T-helper 2 cell treated with Interferon-gamma antibody and Interleukin-4, amounts not matched to agents 5 μg/mL and 100 μg/mL, for 36 hours (primary cell): ENCODE data around the gene KPNA2.
A peak's percentile ranks its signal among the peaks of the same experiment; 100 is the strongest.
"Not testable (repeated sequence)": the region's sequence is repeated elsewhere in the genome, so short reads cannot be mapped to it uniquely, and the experiment has no call there.

ENCODE experiments used
- DNase-seq: peaks from one replicate; pipeline ENCODE4 v3.0.0; 2021; ENCODE audit warnings: low spot score
- H3K27ac Mint-ChIP-seq: one replicate; pipeline ENCODE4 v1.8.0; 2021; ENCODE audit warnings: mild to moderate bottlenecking, mixed read lengths
- H3K27me3 Mint-ChIP-seq: one replicate; pipeline ENCODE4 v1.8.0; 2021; ENCODE audit warnings: low read depth, mixed read lengths
- H3K36me3 Mint-ChIP-seq: one replicate; pipeline ENCODE4 v1.8.0; 2021; ENCODE audit warnings: low read depth, mixed read lengths
- H3K4me1 Mint-ChIP-seq: one replicate; pipeline ENCODE4 v1.8.0; 2021; ENCODE audit warnings: low read depth, mixed read lengths
- H3K4me3 Mint-ChIP-seq: one replicate; pipeline ENCODE4 v1.8.0; 2022; ENCODE audit warnings: mild to moderate bottlenecking, moderate library complexity, mixed read lengths
- H3K9me3 Mint-ChIP-seq: one replicate; pipeline ENCODE4 v1.8.0; 2021; ENCODE audit warnings: mixed read lengths

The KPNA2 gene

DNA sequence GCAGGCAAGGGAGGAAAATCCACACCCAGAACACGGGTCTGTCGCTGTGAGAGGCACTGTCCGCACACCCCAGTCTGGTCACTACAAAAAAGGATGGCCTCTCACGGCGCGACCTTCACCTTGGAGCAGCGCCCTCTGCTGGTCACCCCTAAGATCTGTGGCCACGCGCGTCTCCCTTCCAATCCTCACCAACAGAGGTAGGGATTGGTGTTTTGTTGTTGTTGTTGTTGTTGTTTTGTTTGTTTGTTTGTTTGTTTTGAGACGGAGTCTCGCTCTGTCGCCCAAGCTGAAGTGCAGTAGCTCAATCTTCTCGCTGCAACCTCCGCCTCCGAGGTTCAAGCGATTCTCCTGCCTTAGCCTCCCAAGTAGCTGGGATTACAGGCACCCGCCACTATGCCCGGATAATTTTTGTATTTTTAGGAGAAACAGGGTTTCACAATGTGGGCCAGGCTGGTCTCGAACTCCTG lies 24.3 kb upstream of the KPNA2 start:
- Mint-ChIP-seq H3K36me3 (no peaks in the 10 kb centered on the region), H3K27ac (no peak overlapping the region), H3K4me3 (peak overlapping the region; percentile 72), H3K9me3 (no peaks in the 10 kb centered on the region), H3K27me3 (peaks cover 14% of the 10 kb centered on the region), H3K4me1 (peaks cover 4% of the 10 kb centered on the region)
- DNase-seq = peak; percentile 50

DNA sequence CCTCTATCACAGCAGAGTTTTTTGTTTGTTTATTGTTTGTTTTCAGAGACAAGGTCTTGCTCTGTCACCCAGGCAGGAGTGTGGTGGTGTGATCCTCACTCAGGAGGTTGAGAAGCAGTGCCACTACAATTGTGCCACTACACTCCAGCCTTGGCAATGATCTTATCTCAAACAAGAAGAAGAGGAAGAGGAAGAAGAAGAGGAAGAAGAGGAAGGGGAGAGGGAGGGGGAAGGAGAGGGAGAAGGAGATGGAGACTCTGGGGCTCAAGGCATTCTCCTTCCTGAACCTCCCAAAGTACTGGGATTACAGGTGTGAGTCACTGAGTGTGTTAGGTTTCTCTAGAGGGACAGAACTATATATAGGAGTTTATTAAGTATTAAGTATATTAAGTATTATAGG lies 22.1 kb upstream of the KPNA2 start:
- Mint-ChIP-seq H3K4me1 (peaks cover 4% of the 10 kb centered on the region), H3K27me3 (peaks cover 14% of the 10 kb centered on the region), H3K9me3 (no peaks in the 10 kb centered on the region), H3K4me3 (no peak overlapping the region), H3K36me3 (no peaks in the 10 kb centered on the region), H3K27ac (no peak overlapping the region)
- DNase-seq = no peak

DNA sequence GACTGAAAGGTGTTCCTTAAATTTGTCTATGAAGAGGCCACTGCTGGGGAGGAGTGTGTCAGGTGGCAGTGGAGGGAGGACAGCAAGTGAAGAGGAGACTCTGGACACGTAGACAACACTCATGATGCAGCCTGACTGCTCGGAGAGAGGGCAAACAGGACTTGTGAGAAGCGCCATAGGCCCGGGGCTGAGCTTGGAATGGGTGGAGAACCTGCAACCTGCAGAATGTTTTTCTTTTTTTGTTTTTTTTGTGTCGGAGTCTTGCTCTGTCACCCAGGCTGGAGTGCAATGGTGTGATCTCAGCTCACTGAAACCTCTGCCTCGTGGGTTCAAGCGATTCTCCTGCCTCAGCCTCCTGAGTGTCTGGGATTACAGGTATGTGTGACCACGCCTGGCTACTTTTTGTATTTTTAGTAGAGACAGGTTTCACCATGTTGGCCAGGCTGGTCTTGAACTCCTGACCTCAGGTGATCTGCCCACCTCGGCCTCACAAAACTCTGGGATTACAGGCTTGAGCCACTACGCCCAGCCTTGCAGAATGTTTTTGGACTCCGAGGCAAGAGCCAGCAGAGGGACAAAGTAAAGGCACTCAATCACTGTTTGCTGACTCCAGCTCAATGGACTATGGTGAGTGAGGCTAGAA lies 20.3 kb upstream of the KPNA2 start:
- no peak overlapping the region for H3K4me3 Mint-ChIP-seq
- H3K27ac Mint-ChIP-seq = no peak overlapping the region
- H3K9me3 Mint-ChIP-seq = no peaks in the 10 kb centered on the region
- peaks cover 7% of the 10 kb centered on the region for H3K4me1 Mint-ChIP-seq
- no peak for DNase-seq
- peaks cover 13% of the 10 kb centered on the region for H3K27me3 Mint-ChIP-seq
- H3K36me3 Mint-ChIP-seq = no peaks in the 10 kb centered on the region

DNA sequence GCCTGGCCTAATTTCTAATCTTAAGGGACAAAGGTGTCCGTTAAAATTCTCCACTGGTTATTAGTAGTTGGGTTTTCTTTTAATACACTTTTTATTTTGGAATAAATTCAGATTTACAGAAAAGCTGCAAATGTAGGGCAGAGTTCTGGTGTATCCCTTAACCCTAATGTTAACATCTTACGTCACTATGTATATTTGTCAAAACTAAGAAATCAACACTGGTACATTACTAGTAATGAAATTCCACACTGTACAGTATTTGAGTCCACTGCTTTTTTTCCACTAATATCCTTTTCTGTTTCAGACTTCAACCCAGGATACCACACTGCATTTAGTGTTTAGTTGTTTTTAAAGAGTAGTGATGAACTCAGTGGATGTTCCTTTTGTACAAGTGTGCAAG lies 18.7 kb upstream of the KPNA2 start:
- no peak overlapping the region for H3K4me3 Mint-ChIP-seq

DNA sequence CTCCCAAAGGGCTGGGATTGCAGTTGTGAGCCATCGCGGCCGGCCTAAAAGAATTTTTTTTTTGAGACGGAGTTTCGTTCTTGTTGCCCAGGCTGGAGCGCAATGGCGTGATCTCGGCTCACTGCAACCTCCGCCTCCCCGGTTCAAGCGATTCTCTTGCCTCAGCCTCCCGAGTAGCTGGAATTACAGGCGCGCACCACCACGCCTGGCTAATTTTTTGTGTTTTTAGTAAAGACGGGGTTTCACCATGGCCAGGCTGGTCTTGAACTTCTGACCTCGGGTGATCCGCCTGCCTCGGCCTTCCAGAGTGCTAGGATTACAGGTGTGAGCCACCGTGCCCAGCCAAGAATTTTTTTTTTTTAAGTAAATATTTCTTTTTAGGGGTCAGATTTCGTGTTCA lies 17.0 kb upstream of the KPNA2 start:
- not testable (repeated sequence) for H3K4me1 Mint-ChIP-seq, H3K36me3 Mint-ChIP-seq, H3K4me3 Mint-ChIP-seq, H3K27ac Mint-ChIP-seq, DNase-seq, H3K9me3 Mint-ChIP-seq
- H3K27me3 Mint-ChIP-seq = peaks cover 10% of the 10 kb centered on the region

More for the DNA sequence above, 18.7 kb upstream of the KPNA2 start:
- no peak for DNase-seq
- Mint-ChIP-seq H3K9me3 (no peaks in the 10 kb centered on the region), H3K36me3 (no peaks in the 10 kb centered on the region), H3K27ac (no peak overlapping the region), H3K27me3 (peaks cover 13% of the 10 kb centered on the region), H3K4me1 (peaks cover 8% of the 10 kb centered on the region)

DNA sequence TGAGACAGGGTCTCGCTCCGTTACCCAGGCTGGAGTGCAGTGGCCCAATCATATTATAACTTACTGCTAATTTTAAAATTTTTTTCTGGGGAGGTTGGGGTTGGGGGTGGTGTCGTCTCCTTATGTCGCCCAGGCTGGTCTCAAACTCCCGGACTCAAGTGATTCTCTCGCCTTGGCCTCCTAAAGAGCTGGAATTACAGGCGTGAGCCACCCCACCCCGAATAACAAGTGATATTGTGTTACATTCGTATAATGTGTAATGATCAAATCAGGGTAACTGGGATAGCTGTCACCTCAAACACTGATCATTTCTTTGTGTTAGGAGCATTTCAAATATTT lies 16.2 kb upstream of the KPNA2 start:
- no peak for DNase-seq
- peak overlapping the region; percentile 84 for H3K4me3 Mint-ChIP-seq
- H3K36me3 Mint-ChIP-seq = no peaks in the 10 kb centered on the region
- no peaks in the 10 kb centered on the region for H3K9me3 Mint-ChIP-seq
- peaks cover 8% of the 10 kb centered on the region for H3K4me1 Mint-ChIP-seq
- H3K27ac Mint-ChIP-seq = no peak overlapping the region
- H3K27me3 Mint-ChIP-seq = peaks cover 10% of the 10 kb centered on the region

DNA sequence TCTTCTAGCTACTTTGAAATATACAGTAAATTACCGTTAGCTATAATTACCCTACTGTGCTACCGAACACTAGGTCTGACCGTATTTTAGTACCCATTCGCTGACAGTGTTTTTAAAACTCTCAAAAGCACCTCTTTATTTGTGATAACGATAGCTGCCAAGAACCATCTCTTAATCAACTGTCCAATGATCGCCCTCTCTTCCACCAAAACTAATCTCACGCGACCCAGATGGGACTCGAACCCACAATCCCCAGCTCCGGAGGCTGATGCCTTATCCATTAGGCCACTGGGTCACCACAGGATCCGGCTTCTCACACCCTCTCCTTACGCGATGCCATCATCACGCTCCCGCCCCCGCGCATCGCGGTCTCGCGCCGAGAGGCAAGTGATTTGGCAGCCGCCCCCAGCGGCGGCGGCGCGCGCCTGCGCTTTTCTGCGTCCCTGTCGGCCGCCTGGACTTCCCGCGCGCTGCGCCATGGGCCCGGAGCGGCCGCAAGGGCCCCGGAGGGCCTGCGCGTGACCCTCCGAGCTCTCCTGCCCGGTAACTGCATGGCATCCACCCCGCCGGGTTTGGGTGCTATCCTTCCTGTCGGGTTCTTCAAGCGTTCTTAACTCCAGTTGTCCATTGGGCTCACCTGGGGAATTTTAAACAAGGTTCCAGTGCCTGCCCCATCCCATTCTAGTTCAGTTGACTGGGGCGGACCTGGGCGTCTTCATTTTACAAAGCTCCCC lies 15.7 kb upstream of the KPNA2 start:
- Mint-ChIP-seq H3K9me3 (no peaks in the 10 kb centered on the region), H3K36me3 (no peaks in the 10 kb centered on the region), H3K27ac (peak overlapping the region; percentile 81), H3K27me3 (peaks cover 8% of the 10 kb centered on the region), H3K4me1 (peaks cover 8% of the 10 kb centered on the region), H3K4me3 (peak overlapping the region; percentile 84)
- DNase-seq = peak; percentile 98

DNA sequence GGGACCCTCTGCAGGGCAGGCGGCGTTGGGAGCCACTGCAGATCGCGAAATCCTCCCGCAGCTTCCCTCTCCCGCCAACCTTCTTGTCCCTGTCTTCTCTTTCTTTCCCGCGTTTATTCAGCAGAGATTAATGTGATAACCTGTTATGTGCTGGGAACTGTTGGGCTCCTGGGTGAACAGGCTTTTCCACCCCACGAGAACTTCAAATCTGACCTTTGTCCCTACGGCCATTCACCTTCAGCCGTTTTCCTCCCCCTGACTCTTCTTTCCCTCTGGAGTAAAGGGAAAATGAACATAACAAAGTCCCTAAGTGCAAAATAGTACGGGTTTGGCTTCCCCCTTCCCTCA lies 15.2 kb upstream of the KPNA2 start:
- Mint-ChIP-seq H3K27me3 (peaks cover 6% of the 10 kb centered on the region), H3K4me1 (peaks cover 8% of the 10 kb centered on the region), H3K4me3 (peak overlapping the region; percentile 84), H3K27ac (peak overlapping the region; percentile 81), H3K9me3 (no peaks in the 10 kb centered on the region), H3K36me3 (no peaks in the 10 kb centered on the region)
- no peak for DNase-seq

DNA sequence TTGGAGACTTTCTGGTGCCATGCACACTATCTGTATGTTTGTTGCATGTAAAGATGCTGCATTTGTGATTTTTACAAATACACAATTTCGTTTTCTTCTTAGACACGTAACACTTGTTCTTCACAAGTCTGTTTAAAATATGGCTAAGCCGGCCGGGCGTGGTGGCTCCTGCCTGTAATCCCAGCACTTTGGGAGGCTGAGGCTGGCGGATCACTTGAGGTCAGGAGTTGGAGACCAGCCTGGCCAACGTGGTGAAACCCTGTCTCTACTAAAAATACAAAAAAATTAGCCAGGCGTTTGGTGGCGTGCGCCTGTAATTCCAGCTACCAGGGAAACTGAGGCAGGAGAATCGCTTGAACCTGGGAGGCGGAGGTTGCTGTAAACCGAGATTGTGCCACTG lies 14.7 kb upstream of the KPNA2 start:
- H3K4me1 Mint-ChIP-seq, H3K36me3 Mint-ChIP-seq, DNase-seq, H3K27me3 Mint-ChIP-seq, H3K9me3 Mint-ChIP-seq: not testable (repeated sequence)
- H3K4me3 Mint-ChIP-seq = peak overlapping the region; percentile 84
- peak overlapping the region; percentile 81 for H3K27ac Mint-ChIP-seq

DNA sequence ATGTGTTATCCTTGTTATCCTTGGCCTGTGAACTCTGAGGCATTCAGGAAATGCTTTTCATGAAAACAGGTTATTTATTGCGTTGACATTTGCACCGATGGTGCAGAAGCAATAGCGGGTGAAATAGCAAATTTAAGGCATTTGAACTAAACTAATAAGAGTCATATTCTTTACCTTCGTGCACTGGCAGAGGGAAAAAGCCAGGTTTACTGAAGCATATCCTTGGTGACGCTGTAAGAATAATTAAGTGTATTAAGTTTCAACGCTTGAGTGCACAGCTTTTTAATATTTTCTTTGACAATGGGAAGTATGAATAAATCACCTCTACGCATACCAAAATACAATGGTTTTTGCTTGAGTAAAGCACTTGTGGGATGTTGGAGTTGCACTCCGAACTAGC lies 13.6 kb upstream of the KPNA2 start:
- Mint-ChIP-seq H3K27me3 (peaks cover 2% of the 10 kb centered on the region), H3K4me1 (peaks cover 8% of the 10 kb centered on the region), H3K36me3 (no peaks in the 10 kb centered on the region), H3K4me3 (no peak overlapping the region), H3K9me3 (no peaks in the 10 kb centered on the region), H3K27ac (no peak overlapping the region)
- DNase-seq = no peak

DNA sequence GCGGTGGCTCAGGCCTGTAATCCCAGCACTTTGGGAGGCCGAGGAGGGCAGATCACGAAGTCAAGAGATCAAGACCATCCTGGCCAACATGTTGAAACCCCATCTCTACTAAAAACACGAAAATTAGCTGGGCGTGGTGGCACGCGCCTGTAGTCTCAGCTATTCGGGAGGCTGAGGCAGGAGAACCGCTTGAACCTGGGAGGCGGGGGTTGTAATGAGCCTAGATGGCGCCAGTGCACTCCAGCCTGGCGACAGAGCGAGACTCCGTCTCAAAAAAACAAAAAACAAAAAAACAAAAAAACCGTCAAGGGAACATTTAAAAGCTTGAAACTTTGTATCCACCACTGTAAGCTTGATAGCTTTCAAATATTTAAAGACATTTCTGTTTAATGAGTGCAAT lies 13.0 kb upstream of the KPNA2 start:
- H3K27ac Mint-ChIP-seq, H3K27me3 Mint-ChIP-seq, H3K4me1 Mint-ChIP-seq, DNase-seq, H3K36me3 Mint-ChIP-seq, H3K4me3 Mint-ChIP-seq, H3K9me3 Mint-ChIP-seq: not testable (repeated sequence)

DNA sequence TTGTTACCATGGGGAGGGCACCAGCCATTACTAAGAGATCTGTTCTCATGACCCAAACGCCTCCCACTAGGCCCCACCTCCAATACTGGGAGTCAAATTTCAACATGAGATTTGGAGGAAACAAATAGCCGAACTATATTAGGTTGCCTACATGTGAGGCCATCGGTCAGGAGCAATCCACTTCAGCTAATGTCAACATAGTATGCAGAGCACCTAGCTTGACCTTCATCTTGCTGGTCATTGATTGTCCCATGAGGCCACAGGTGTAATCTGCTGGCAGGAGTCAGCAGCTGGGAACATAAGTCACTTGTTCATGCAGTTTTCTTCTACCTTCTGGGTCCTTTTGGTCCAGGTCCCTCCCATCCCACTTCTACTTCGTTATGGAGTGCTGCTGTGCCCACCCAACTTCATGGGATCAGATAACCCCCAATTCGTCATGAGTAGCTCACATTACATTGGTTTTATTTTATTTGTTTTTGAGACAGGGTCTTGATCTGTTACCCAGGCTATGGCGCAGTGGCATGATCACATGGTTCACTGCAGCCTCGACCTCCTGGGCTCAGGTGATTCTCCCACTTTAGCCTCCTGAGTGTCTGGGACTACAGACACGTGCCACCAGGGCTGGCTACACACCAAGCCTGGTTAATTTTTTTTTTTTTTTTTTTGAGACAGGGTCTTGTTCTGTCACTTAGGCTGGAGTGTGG lies 5.9 kb upstream of the KPNA2 start:
- Mint-ChIP-seq H3K4me1 (no peaks in the 10 kb centered on the region), H3K27me3 (no peaks in the 10 kb centered on the region), H3K27ac (no peak overlapping the region), H3K9me3 (no peaks in the 10 kb centered on the region), H3K4me3 (no peak overlapping the region), H3K36me3 (no peaks in the 10 kb centered on the region)
- no peak for DNase-seq

DNA sequence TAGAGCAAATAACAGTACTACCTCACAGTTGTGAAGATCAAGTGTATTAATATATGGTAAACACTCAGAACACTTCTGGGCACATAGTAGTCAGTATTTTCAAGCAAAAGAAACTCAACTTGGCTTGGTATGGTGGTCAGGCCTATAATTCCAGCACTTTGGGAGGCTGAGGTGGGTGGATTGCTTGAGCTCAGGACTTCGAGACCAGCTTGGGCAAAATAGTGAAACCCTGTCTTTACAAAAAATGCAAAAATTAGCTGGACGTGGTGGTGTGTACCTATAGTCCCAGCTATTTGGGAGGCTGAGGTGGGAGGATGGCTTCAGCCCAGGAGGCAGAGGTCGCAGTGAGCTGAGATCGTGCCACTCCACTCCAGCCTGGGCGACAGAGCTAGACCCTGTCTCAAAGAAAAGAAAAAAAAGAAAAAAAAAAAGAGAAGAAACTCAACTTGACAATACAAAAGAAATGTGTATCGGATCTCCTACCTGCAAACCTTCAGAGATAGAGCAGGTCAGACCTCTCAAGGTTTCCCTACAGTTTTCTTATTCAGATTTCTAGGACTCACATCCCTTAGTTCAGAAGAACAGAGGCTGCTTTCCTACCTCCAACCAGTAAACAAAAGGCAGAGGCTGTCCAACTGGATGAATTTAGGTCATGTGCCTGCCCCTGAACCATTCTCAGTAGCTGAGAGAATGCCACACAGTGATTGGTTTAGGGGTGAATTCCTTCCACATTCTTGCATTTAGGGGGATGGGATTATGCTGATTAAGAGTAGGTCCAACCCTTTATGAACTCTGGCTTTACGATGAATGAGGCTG lies 1.7 kb upstream of the KPNA2 start:
- Mint-ChIP-seq H3K27me3 (peaks cover 2% of the 10 kb centered on the region), H3K9me3 (no peaks in the 10 kb centered on the region), H3K27ac (no peak overlapping the region), H3K36me3 (peaks cover 25% of the 10 kb centered on the region), H3K4me1 (peaks cover 14% of the 10 kb centered on the region), H3K4me3 (no peak overlapping the region)
- no peak for DNase-seq

DNA sequence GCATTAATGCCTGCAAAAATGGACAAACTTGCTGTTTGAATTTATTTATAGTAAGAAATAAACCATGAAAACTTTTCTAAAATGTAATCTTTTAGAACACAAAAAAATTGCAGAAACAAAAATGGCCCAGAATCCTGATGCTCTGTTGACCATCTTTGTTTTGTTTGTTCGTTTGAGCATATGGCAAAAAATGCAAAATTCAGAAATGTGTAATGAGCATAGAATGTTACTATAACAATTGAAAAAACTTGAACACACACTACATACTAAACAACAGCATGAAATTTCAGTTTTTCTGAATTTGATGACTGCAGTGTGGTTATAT lies 1.1 kb upstream of the KPNA2 start:
- H3K4me3 Mint-ChIP-seq = no peak overlapping the region
- H3K27me3 Mint-ChIP-seq = peaks cover 2% of the 10 kb centered on the region

More for the DNA sequence above, 1.1 kb upstream of the KPNA2 start:
- Mint-ChIP-seq H3K27ac (no peak overlapping the region), H3K4me1 (peaks cover 17% of the 10 kb centered on the region), H3K9me3 (no peaks in the 10 kb centered on the region), H3K36me3 (peaks cover 29% of the 10 kb centered on the region)
- DNase-seq = no peak
